Psoas muscle (tissue), 8 donors: ENCODE data around the gene PITPNC1. TPM values are rescaled to one million over a fixed set of nuclear protein-coding genes. Genes with fewer than 3 reads are reported as not detected.

Experiments
- ATAC-seq, 4 donors: fragments of 200-7000 bp; cut with Tn5 transposase; one replicate each; pipeline ENCODE4 v1.9.1; 2020; ENCODE audit warnings: moderate library complexity in 3 of 4, mild to moderate bottlenecking in 2 of 4
- DNase-seq, 2 donors: peaks; one replicate each; pipeline ENCODE4 v3.0.0-alpha.2; 2020
- H3K27ac ChIP-seq: fragments of 200-600 bp; one replicate; pipeline ENCODE4 v1.8.0; 2022
- H3K27me3 ChIP-seq, 3 donors: fragments of 200-600 bp in 1 of 3; one replicate each; pipeline versions ENCODE4 v1.6.1 to v1.8.0; 2013 to 2022; ENCODE audit warnings: low read length in 2 of 3, mild to moderate bottlenecking in 2 of 3, moderate library complexity in 1 of 3; ENCODE audit not compliant: insufficient read depth in 3 of 3
- H3K36me3 ChIP-seq, 2 donors: fragments of 200-600 bp in 1 of 2; one replicate each; pipeline versions ENCODE4 v1.6.1 to v1.8.0; 2013 to 2022; ENCODE audit warnings: low read depth in 1 of 2, mild to moderate bottlenecking in 1 of 2, moderate library complexity in 1 of 2; ENCODE audit not compliant: insufficient read depth in 1 of 2
- H3K4me1 ChIP-seq: fragments of 200-600 bp; one replicate; pipeline ENCODE4 v1.8.0; 2022
- H3K4me3 ChIP-seq: fragments of 200-600 bp; one replicate; pipeline ENCODE4 v1.8.0; 2022; ENCODE audit warnings: mild to moderate bottlenecking
- H3K9me3 ChIP-seq: fragments of 200-600 bp; one replicate; pipeline ENCODE4 v1.8.0; 2022
- CTCF ChIP-seq: fragments of 200-600 bp; IDR thresholded peaks from one replicate; pipeline ENCODE4 v1.8.0; 2022; ENCODE audit warnings: antibody characterized with exemption
- WGBS, 3 donors: extraction: QIAGEN DNeasy Blood & Tissue Kit; methylation state at CpG; one replicate each; pipeline versions ENCODE4 v1.1.6 to v1.1.7; 2013; 5-methylcytosine and 5-hydroxymethylcytosine counted together
- intact Hi-C, 2 donors: fragments of 100-400 bp; cut with DNase I; formaldehyde crosslinking; loops; one replicate each; pipeline versions ENCODE4 v1.11.0 to v1.14.2; 2022
- polyA plus RNA-seq, 3 donors: library from polyadenylated mRNA; stranded (reverse); fragments of 200-250 nt; gene quantifications; one replicate each; pipeline ENCODE4 v1.2.3, GENCODE V29; 2013
- total RNA-seq, 4 donors: library from RNA; stranded (reverse); fragmentation: NEBNext Ultra II Directional in 2 of 4; extraction: Animal tissue kit (Norgen Biotek cat#: 25700) in 2 of 4; gene quantifications; one replicate each; pipeline versions ENCODE4 v1.2.1 to v1.2.4, GENCODE V29; 2021 to 2023
- donor health status: healthy with polysubstance abuse.
- donor health status: DM: no; HTN: no; CAD: no; lungs with moderate emphysema.
- donor health status: Bipolar disorder and iron deficiency.
- donor health status: healthy.
- donor health status: DM: yes; HTN: yes; CAD: no.
- donor health status: DM: no; HTN: no; CAD: no.
- donor health status: DM: no; HTN: no; CAD: no.
- donor health status: DM: yes; HTN: yes; CAD: no.

Gene PITPNC1
- total and polyA plus RNA-seq, 7 donors: 4.4 to 54.7 (median 6.6) TPM

DNA sequence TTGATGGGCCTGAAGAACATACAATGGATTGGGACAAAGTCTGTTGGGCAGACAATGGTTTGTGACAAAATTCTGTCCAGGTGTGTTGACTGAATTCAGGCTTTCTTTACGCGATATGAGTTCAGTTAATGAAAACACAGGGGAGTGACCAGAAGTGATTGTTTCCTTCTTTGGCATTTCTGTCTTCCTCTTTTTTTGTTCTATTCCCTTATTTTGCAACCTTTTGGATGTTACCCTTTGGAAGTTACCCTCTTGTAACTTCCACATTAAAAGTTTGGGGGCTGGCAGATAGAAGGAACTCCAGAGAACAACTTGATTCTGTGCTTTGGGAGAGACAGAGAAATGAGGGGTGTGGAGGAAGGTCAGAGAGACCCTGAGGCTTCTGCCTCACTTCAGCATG lies 126.7 kb downstream of the PITPNC1 start:
- peaks cover 3% of the 10 kb centered on the region for H3K9me3 ChIP-seq
- no peaks in the 10 kb centered on the region for H3K27me3 ChIP-seq
- no peaks in the 10 kb centered on the region for H3K4me1 ChIP-seq
- WGBS, 3 donors: 46 to 77% (median 74%) methylated on average over 2 of the region's 2 CpGs
- no peak for TF ChIP-seq CTCF
- no peaks in the 10 kb centered on the region for H3K36me3 ChIP-seq
- ATAC-seq (no peak), DNase-seq (no peak)
- H3K27ac ChIP-seq: no peak overlapping the region
- intact Hi-C loops: no loop called here
- H3K4me3 ChIP-seq: no peak overlapping the region

DNA sequence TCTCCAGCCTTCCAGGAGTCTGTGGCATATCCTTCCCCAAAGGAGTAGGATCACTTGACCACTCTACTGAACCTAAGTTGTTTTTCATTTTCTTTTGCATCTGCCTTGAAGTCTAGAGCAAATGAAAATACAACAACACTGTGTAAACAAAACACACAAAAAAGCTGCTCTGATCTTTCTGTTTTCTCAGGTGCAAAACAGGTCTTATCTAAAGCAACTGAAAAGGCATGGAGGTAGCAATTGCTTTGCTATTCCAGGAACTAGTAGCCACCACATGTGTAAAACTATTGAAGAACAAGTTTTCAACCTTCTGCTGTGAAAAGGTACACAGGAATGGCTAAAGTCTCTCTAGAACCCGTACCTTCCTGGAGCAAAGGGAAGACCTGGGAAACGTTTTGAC lies 127.1 kb downstream of the PITPNC1 start:
- Histone ChIP-seq H3K4me3 (no peak overlapping the region), H3K27me3 (no peaks in the 10 kb centered on the region), H3K4me1 (no peaks in the 10 kb centered on the region), H3K36me3 (no peaks in the 10 kb centered on the region), H3K27ac (no peak overlapping the region), H3K9me3 (peaks cover 3% of the 10 kb centered on the region)
- intact Hi-C loops: no loop called here
- DNase-seq (no peak), ATAC-seq (no peak)
- 60 to 77% (median 61%) methylated on average over 2 of the region's 2 CpGs for WGBS, 3 donors
- TF ChIP-seq CTCF: no peak

- 89 to 97% (median 94%) methylated on average over 8 of the region's 8 CpGs for WGBS, 3 donors
- ATAC-seq: no peak
- intact Hi-C loops: no loop called here
Observed at GRCh38 chr17:67506966-67507365, 129.9 kb downstream of the PITPNC1 start.

GRCh38 chr17:67509390-67510287 lies 132.6 kb downstream of the PITPNC1 start:
- Histone ChIP-seq H3K36me3 (no peaks in the 10 kb centered on the region), H3K4me3 (no peak overlapping the region), H3K4me1 (no peaks in the 10 kb centered on the region), H3K27ac (no peak overlapping the region), H3K9me3 (peaks cover 3% of the 10 kb centered on the region), H3K27me3 (no peaks in the 10 kb centered on the region)
- 62 to 81% (median 62%) methylated on average over 10 of the region's 10 CpGs for WGBS, 3 donors
- DNase-seq (no peak), ATAC-seq (peak in 3 of 4 donors; percentile 46 to 68 (median 56))
- intact Hi-C loops: no loop called here
- no peak for TF ChIP-seq CTCF

More at GRCh38 chr17:67506966-67507365, 129.9 kb downstream of the PITPNC1 start:
- no peak overlapping the region for H3K4me3 ChIP-seq
- no peaks in the 10 kb centered on the region for H3K27me3 ChIP-seq
- no peak overlapping the region for H3K27ac ChIP-seq
- no peaks in the 10 kb centered on the region for H3K36me3 ChIP-seq
- no peak for TF ChIP-seq CTCF
- no peaks in the 10 kb centered on the region for H3K4me1 ChIP-seq
- no peak for DNase-seq
- peaks cover 3% of the 10 kb centered on the region for H3K9me3 ChIP-seq
